Measurements from ENCODE around the gene TCEA3. TPM values are rescaled to one million over a fixed set of nuclear protein-coding genes. Genes with fewer than 3 reads are reported as not detected.
A peak's percentile ranks its signal among the peaks of the same experiment; 100 is the strongest.
"Not testable (repeated sequence)": the region's sequence is repeated elsewhere in the genome, so short reads cannot be mapped to it uniquely, and the experiment has no call there.

TCEA3 gene
- total RNA-seq, 2 donors from 2014 or later: 110 to 140 TPM

DNA sequence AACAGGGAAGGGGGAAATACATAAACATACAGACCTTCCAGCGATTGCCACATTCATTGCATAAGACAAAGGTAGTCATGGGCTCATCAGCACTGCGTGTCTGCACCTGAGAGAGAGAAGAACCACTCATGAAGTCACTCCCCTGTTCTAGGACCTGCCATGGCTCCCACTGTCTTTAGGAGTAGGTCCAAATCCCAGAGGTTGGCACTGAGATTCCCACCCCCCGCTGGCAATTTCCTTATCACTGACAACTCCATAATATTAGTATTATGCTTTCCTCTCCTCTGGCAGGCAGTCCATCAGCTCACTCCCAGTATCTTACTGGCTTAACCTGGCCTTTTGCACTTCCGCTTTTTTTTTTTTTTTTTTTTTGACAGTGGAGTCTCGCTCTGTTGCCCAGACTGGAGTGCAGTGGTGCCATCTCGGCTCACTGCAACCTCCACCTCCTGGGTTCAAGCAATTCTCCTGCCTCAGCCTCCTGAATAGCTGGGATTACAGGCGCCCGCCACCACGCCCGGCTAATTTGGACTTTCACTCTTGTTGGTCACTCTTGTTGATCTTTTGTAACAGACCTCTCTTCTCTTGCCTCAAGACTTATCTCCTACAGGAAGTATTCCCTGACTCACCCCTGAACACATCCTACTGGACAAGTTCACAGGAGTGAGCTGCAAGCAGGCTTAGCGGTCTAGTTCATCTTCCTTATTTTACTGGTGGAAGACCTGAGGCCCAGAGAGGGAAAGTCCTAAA is 40.1 kb downstream of the TCEA3 start:
- ATAC-seq: no peak

DNA sequence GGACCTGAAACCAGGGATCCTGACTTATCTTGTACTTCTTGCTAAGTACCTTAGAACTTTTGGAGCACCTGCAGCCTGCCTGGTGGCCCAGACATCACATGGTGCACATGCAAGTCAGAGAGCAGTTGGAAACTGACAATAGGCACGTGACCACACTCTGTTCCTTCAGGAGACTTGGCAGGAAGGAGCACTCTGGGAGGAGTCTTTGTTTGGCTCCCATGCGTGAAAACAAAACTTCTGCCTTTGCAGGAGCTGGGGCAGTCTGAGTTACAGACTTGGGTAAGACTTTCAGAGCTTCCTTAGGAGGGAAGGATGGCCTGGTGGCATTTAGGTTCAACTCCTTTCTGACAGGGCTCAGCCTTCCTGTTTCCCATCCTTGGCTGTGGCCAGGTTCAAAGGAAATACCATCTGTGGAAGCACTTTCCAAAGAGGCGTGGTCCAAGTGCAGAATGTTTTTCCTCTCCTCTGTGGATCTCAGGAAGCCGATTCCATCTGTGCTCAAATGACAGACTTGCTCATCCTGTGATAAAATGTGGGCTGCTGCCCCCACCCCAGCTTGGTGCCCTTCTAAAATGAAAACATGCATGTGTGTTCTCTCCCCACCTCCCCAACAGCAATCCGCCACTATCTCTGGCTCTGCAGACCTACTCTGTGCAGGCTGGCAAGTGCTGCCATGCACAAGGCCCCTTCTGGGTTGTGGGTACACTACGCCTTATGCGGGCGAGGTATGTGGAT is 40.8 kb downstream of the TCEA3 start:
- Histone ChIP-seq H3K4me1 (peaks cover 9% of the 10 kb centered on the region), H3K9me3 (no peaks in the 10 kb centered on the region), H3K4me3 (no peak overlapping the region), H3K27me3 (no peaks in the 10 kb centered on the region), H3K36me3 (replicated peaks in 1 of 2; ENCODE audit: insufficient read depth in 1 of 2, low read depth in 2 of 2) (peaks cover 3 to 17% of the 10 kb centered on the region in 2 donors), H3K27ac (peak overlapping the region in 1 of 4 donors; percentile 18)
- ATAC-seq (no peak), DNase-seq (no peak)
- intact Hi-C loops (cut with DNase I): no loop called here
- TF ChIP-seq POLR2A (IDR thresholded peaks at IDR 0.05): no peak
- TF ChIP-seq, protein P1, sequence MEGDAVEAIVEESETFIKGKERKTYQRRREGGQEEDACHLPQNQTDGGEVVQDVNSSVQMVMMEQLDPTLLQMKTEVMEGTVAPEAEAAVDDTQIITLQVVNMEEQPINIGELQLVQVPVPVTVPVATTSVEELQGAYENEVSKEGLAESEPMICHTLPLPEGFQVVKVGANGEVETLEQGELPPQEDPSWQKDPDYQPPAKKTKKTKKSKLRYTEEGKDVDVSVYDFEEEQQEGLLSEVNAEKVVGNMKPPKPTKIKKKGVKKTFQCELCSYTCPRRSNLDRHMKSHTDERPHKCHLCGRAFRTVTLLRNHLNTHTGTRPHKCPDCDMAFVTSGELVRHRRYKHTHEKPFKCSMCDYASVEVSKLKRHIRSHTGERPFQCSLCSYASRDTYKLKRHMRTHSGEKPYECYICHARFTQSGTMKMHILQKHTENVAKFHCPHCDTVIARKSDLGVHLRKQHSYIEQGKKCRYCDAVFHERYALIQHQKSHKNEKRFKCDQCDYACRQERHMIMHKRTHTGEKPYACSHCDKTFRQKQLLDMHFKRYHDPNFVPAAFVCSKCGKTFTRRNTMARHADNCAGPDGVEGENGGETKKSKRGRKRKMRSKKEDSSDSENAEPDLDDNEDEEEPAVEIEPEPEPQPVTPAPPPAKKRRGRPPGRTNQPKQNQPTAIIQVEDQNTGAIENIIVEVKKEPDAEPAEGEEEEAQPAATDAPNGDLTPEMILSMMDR (IDR thresholded peaks at IDR 0.05): no peak
- WGBS, 2 donors: 78 to 79% methylated on average over 7 to 8 of the region's 8 CpGs

More for the DNA sequence above, 40.1 kb downstream of the TCEA3 start:
- Histone ChIP-seq H3K27ac (peak overlapping the region in 1 of 4 donors; percentile 18), H3K4me3 (no peak overlapping the region), H3K9me3 (no peaks in the 10 kb centered on the region), H3K4me1 (peaks cover 9% of the 10 kb centered on the region), H3K36me3 (replicated peaks in 1 of 2; ENCODE audit: insufficient read depth in 1 of 2, low read depth in 2 of 2) (peaks cover 3 to 17% of the 10 kb centered on the region in 2 donors), H3K27me3 (no peaks in the 10 kb centered on the region)
- WGBS, 2 donors: 77 to 87% methylated on average over 10 to 11 of the region's 11 CpGs
- no peak for TF ChIP-seq POLR2A (IDR thresholded peaks at IDR 0.05)
- TF ChIP-seq, protein P1 (IDR thresholded peaks at IDR 0.05): no peak
- no peak for DNase-seq
- intact Hi-C loops (cut with DNase I): no loop called here

DNA sequence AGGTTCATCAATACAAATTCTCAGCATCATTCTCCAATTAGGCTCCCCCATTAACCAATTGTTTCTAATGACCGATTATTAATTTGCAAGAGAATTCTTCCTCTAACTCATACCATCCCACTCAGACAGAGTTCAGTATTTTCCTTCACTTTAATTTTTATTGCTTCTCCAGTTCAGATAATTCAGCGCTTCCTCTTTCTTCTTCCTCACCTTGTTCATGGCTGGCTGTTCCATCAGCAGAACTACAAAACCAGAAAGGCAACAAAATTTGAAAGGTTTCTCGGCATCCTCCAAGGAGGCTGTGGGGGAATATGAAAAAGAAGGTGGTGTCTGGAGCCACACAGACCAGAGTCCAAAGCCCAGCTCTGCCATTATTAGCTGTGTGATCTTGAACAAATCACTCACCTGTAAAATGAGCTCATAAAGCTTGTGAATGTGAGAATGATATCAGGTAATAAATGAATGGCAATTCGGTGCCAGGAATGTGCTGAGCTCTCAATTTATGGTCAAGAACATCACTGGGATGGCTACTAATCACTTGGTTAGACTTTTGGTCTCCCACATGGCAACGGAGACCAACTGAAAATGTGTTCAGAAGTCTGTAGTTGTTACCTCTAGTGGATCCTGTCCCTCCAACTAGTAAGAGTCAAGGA is 43.2 kb downstream of the TCEA3 start:
- DNase-seq (no peak), ATAC-seq (no peak)
- WGBS, 2 donors: 83 to 85% methylated on average over 5 of the region's 5 CpGs
- Histone ChIP-seq H3K27me3 (no peaks in the 10 kb centered on the region), H3K4me3 (no peak overlapping the region), H3K36me3 (replicated peaks in 1 of 2; ENCODE audit: insufficient read depth in 1 of 2, low read depth in 2 of 2) (peaks cover 3 to 15% of the 10 kb centered on the region in 2 donors), H3K9me3 (no peaks in the 10 kb centered on the region), H3K4me1 (peaks cover 9% of the 10 kb centered on the region), H3K27ac (no peak overlapping the region)
- TF ChIP-seq POLR2A (IDR thresholded peaks at IDR 0.05): no peak
- TF ChIP-seq, protein P1 (IDR thresholded peaks at IDR 0.05): no peak
- intact Hi-C loops (cut with DNase I): no loop called here

DNA sequence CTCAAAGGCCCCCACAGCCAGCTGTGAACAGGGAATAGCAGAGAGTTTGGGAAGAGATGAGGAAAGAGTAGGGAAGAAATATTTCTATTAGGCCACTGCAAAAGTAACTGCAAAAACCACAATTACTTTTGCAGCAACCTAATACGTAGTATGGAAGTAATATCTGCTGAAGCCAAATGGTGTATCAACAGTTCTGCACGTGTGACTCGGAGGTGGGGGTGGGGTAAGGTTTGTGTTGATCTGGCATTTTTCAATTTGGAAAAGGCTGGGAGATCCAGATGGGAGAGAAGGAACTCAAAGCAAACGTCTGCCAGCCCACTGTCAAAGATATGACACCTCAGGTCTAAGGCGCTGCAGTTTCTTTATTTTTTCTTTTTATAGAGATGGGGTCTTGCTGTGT is 43.8 kb downstream of the TCEA3 start:
- H3K36me3 ChIP-seq (replicated peaks in 1 of 2; ENCODE audit: insufficient read depth in 1 of 2, low read depth in 2 of 2): peaks cover 3 to 15% of the 10 kb centered on the region in 2 donors
- intact Hi-C loops (cut with DNase I): no loop called here
- no peak for ATAC-seq
- no peaks in the 10 kb centered on the region for H3K27me3 ChIP-seq
- peaks cover 9% of the 10 kb centered on the region for H3K4me1 ChIP-seq
- H3K27ac ChIP-seq: peak overlapping the region in 2 of 4 donors; percentile 13 to 20
- no peak for DNase-seq
- H3K4me3 ChIP-seq: no peak overlapping the region
- 59% methylated on average over 5 of the region's 5 CpGs for WGBS, 2 donors
- no peak for TF ChIP-seq POLR2A (IDR thresholded peaks at IDR 0.05)
- TF ChIP-seq, protein P1 (IDR thresholded peaks at IDR 0.05): no peak
- H3K9me3 ChIP-seq: no peaks in the 10 kb centered on the region

DNA sequence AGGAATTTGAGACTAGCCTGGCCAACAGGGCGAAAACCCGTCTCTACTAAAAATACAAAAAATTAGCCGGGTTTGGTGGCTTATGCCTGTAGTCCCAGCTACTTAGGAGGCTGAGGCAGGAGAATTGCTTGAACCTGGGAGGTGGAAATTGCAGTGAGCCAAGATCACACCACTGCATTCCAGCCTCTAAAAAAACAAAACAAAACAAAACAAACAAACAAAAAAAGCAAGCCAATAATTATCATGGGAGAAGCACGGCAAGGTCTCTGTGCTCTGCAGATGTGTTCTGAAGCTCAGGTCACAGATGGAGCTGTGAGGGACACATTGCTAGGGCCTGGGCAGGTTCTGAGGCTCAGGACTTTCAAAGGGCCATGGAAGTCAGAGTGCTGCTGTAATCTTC is 44.3 kb downstream of the TCEA3 start:
- H3K9me3 ChIP-seq; H3K4me3 ChIP-seq; intact Hi-C loops (cut with DNase I); DNase-seq; H3K27me3 ChIP-seq; ATAC-seq; H3K4me1 ChIP-seq: not testable (repeated sequence)
- H3K36me3 ChIP-seq (replicated peaks in 1 of 2; ENCODE audit: insufficient read depth in 1 of 2, low read depth in 2 of 2): peaks cover 3 to 15% of the 10 kb centered on the region in 2 donors
- peak overlapping the region in 2 of 4 donors; percentile 13 to 20 for H3K27ac ChIP-seq
- 49 to 51% methylated on average over 4 of the region's 4 CpGs for WGBS, 2 donors

Data from body of pancreas (tissue), 4 donors.